Neuron (in vitro differentiated cells): ENCODE measurements around the gene ERBB4.

Experiments used
- H2AFZ ChIP-seq: one replicate; pipeline ENCODE4 v1.6.1; 2013; ENCODE audit warnings: low read depth, mild to moderate bottlenecking, inconsistent platforms, low read length, moderate library complexity
- H3K27me3 ChIP-seq: one replicate; pipeline ENCODE4 v1.6.1; 2013; ENCODE audit warnings: low read length; ENCODE audit not compliant: insufficient read depth
- H3K36me3 ChIP-seq: one replicate; pipeline ENCODE4 v1.6.1; 2013; ENCODE audit warnings: low read length; ENCODE audit not compliant: insufficient read depth
- H3K4me1 ChIP-seq: one replicate; pipeline ENCODE4 v1.6.1; 2013; ENCODE audit warnings: low read length; ENCODE audit not compliant: insufficient read depth
- H3K4me3 ChIP-seq: 2 replicates; pipeline ENCODE4 v1.5.1; 2013; ENCODE audit warnings: mild to moderate bottlenecking, low read length, moderate library complexity
- H3K9me3 ChIP-seq: one replicate; pipeline ENCODE4 v1.6.1; 2013; ENCODE audit warnings: low read length

Gene ERBB4

GRCh38 chr2:211860224-211860623 is 678.4 kb downstream of the ERBB4 start:
- no peaks in the 10 kb centered on the region for H3K4me1 ChIP-seq
- H3K36me3 ChIP-seq = no peaks in the 10 kb centered on the region
- peaks cover 10% of the 10 kb centered on the region for H3K9me3 ChIP-seq
- no peak overlapping the region for H3K4me3 ChIP-seq
- no peaks in the 10 kb centered on the region for H3K27me3 ChIP-seq
- no peak overlapping the region for H2AFZ ChIP-seq

- Histone ChIP-seq H3K9me3 (no peaks in the 10 kb centered on the region), H3K27me3 (no peaks in the 10 kb centered on the region), H3K36me3 (no peaks in the 10 kb centered on the region), H3K4me3 (no peak overlapping the region), H3K4me1 (no peaks in the 10 kb centered on the region), H2AFZ (no peak overlapping the region)
These were observed 683.8 kb downstream of the ERBB4 start for GRCh38 chr2:211854832-211855231.

GRCh38 chr2:211846714-211847113 is 691.9 kb downstream of the ERBB4 start:
- Histone ChIP-seq H3K4me3 (no peak overlapping the region), H3K9me3 (no peaks in the 10 kb centered on the region), H3K4me1 (peaks cover 34% of the 10 kb centered on the region), H3K27me3 (no peaks in the 10 kb centered on the region), H2AFZ (no peak overlapping the region), H3K36me3 (no peaks in the 10 kb centered on the region)

- peaks cover 34% of the 10 kb centered on the region for H3K4me1 ChIP-seq
- no peaks in the 10 kb centered on the region for H3K9me3 ChIP-seq
- H3K4me3 ChIP-seq = no peak overlapping the region
- H3K36me3 ChIP-seq = no peaks in the 10 kb centered on the region
- no peaks in the 10 kb centered on the region for H3K27me3 ChIP-seq
- no peak overlapping the region for H2AFZ ChIP-seq
These were observed 692.6 kb downstream of the ERBB4 start for GRCh38 chr2:211846036-211846400.

GRCh38 chr2:211845338-211846035 is 693.1 kb downstream of the ERBB4 start:
- Histone ChIP-seq H3K36me3 (no peaks in the 10 kb centered on the region), H3K9me3 (no peaks in the 10 kb centered on the region), H3K4me1 (peaks cover 34% of the 10 kb centered on the region), H3K4me3 (no peak overlapping the region), H2AFZ (no peak overlapping the region), H3K27me3 (no peaks in the 10 kb centered on the region)

- Histone ChIP-seq H3K4me3 (no peak overlapping the region), H3K27me3 (no peaks in the 10 kb centered on the region), H3K36me3 (no peaks in the 10 kb centered on the region), H3K4me1 (peaks cover 2% of the 10 kb centered on the region), H3K9me3 (no peaks in the 10 kb centered on the region), H2AFZ (no peak overlapping the region)
These were observed 700.9 kb downstream of the ERBB4 start for GRCh38 chr2:211837706-211838105.

GRCh38 chr2:211837206-211837605 is 701.4 kb downstream of the ERBB4 start:
- Histone ChIP-seq H3K27me3 (no peaks in the 10 kb centered on the region), H3K4me3 (no peak overlapping the region)

GRCh38 chr2:211836409-211836808 is 702.2 kb downstream of the ERBB4 start:
- H3K4me3 ChIP-seq = no peak overlapping the region
- peaks cover 2% of the 10 kb centered on the region for H3K4me1 ChIP-seq
- H3K9me3 ChIP-seq = no peaks in the 10 kb centered on the region
- no peaks in the 10 kb centered on the region for H3K36me3 ChIP-seq
- H3K27me3 ChIP-seq = no peaks in the 10 kb centered on the region
- H2AFZ ChIP-seq = no peak overlapping the region

More at GRCh38 chr2:211837206-211837605, 701.4 kb downstream of the ERBB4 start:
- Histone ChIP-seq H3K9me3 (no peaks in the 10 kb centered on the region), H3K4me1 (peaks cover 2% of the 10 kb centered on the region), H2AFZ (no peak overlapping the region), H3K36me3 (no peaks in the 10 kb centered on the region)

- H3K36me3 ChIP-seq = no peaks in the 10 kb centered on the region
- peaks cover 2% of the 10 kb centered on the region for H3K4me1 ChIP-seq
- no peak overlapping the region for H2AFZ ChIP-seq
- no peaks in the 10 kb centered on the region for H3K27me3 ChIP-seq
- H3K9me3 ChIP-seq = no peaks in the 10 kb centered on the region
- no peak overlapping the region for H3K4me3 ChIP-seq
These were observed 702.9 kb downstream of the ERBB4 start for GRCh38 chr2:211835695-211836094.

GRCh38 chr2:211833582-211834279 is 704.9 kb downstream of the ERBB4 start:
- H3K4me1 ChIP-seq = peaks cover 2% of the 10 kb centered on the region
- H2AFZ ChIP-seq = no peak overlapping the region
- H3K27me3 ChIP-seq = no peaks in the 10 kb centered on the region
- no peak overlapping the region for H3K4me3 ChIP-seq
- H3K36me3 ChIP-seq = no peaks in the 10 kb centered on the region
- H3K9me3 ChIP-seq = no peaks in the 10 kb centered on the region

- H3K27me3 ChIP-seq = no peaks in the 10 kb centered on the region
- no peaks in the 10 kb centered on the region for H3K36me3 ChIP-seq
- no peaks in the 10 kb centered on the region for H3K4me1 ChIP-seq
- no peaks in the 10 kb centered on the region for H3K9me3 ChIP-seq
- H3K4me3 ChIP-seq = no peak overlapping the region
- no peak overlapping the region for H2AFZ ChIP-seq
These were observed 708.9 kb downstream of the ERBB4 start for GRCh38 chr2:211829725-211830124.

GRCh38 chr2:211823886-211824479 is 714.6 kb downstream of the ERBB4 start:
- Histone ChIP-seq H3K36me3 (no peaks in the 10 kb centered on the region), H2AFZ (no peak overlapping the region), H3K9me3 (no peaks in the 10 kb centered on the region), H3K27me3 (no peaks in the 10 kb centered on the region), H3K4me1 (no peaks in the 10 kb centered on the region), H3K4me3 (no peak overlapping the region)

- no peak overlapping the region for H3K4me3 ChIP-seq
- H3K36me3 ChIP-seq = no peaks in the 10 kb centered on the region
- no peak overlapping the region for H2AFZ ChIP-seq
- H3K9me3 ChIP-seq = no peaks in the 10 kb centered on the region
- no peaks in the 10 kb centered on the region for H3K27me3 ChIP-seq
- no peaks in the 10 kb centered on the region for H3K4me1 ChIP-seq
These were observed 715.8 kb downstream of the ERBB4 start for GRCh38 chr2:211822686-211823335.
